Endothelial cell of umbilical vein (primary cell): ENCODE data around the gene CCM2.

Source experiments
- EZH2 ChIP-seq: IDR thresholded peaks from 2 replicates; pipeline ENCODE4 v1.6.1; 2012; ENCODE audit warnings: borderline replicate concordance, low read depth, mild to moderate bottlenecking, moderate library complexity, low read length, inconsistent platforms; ENCODE audit not compliant: severe bottlenecking
- MYC ChIP-seq: IDR thresholded peaks from one replicate; pipeline ENCODE4 v1.6.1; 2011; ENCODE audit warnings: mild to moderate bottlenecking, low read depth, low read length
- POLR2A ChIP-seq: IDR thresholded peaks from 2 replicates; pipeline ENCODE4 v1.6.1; 2012; ENCODE audit warnings: low read depth, mild to moderate bottlenecking, control low read depth, low read length
- TF ChIP-seq, protein P1 (sequence below), 2 donors: IDR thresholded peaks; 1 replicate in 1 of 2; 2 replicates in 1 of 2; pipeline ENCODE4 v1.5.1; 2011; ENCODE audit warnings: low read length in 2 of 2, mild to moderate bottlenecking in 2 of 2, moderate library complexity in 2 of 2, control low read depth in 1 of 2, inconsistent platforms in 1 of 2, low read depth in 1 of 2; ENCODE audit not compliant: insufficient read depth in 1 of 2; ENCODE audit errors: extremely low read depth in 1 of 2

DNA sequence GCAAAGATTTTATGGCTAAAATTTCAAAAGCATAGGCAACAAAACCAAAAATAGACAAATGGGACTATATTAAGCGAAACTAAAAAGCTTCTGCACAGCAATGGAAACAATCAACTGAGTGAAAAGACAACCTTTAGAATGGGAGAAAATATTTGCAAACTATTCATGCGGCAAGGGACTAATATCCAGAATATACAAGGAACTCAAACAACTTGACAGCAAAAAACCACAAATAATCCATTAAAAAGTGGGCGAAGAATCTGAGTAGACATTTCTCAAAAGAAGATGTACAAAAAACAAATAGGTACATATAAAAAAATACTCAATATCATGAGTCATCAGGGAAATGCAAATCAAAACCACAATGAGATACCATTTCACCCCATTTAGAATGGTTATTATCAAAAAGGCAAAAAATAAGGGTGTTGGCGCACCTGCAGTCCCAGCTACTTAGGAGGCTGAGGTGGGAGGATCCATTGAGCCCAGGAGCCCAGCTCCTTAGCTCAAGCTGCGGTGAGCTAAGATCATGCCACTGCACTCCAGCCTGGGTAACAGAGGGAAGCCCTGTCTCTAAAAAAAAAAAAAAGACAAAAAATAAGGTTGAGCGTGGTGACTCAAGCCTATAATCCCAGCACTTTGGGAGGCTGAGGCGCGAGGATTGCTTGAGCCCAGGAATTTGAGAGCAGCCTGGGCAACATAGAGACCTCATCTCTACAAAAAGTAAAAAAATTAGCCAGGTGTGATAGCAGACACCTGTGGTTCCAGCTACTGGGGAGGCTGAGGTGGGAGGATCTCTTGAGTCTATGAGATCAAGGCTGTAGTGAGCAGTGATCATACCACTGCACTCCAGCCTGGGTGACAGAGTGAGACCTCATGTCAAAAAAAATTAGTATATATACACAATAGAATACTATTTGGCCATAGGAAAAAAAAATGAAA lies 4.2 kb upstream of the CCM2 start:
- TF ChIP-seq, protein P1, sequence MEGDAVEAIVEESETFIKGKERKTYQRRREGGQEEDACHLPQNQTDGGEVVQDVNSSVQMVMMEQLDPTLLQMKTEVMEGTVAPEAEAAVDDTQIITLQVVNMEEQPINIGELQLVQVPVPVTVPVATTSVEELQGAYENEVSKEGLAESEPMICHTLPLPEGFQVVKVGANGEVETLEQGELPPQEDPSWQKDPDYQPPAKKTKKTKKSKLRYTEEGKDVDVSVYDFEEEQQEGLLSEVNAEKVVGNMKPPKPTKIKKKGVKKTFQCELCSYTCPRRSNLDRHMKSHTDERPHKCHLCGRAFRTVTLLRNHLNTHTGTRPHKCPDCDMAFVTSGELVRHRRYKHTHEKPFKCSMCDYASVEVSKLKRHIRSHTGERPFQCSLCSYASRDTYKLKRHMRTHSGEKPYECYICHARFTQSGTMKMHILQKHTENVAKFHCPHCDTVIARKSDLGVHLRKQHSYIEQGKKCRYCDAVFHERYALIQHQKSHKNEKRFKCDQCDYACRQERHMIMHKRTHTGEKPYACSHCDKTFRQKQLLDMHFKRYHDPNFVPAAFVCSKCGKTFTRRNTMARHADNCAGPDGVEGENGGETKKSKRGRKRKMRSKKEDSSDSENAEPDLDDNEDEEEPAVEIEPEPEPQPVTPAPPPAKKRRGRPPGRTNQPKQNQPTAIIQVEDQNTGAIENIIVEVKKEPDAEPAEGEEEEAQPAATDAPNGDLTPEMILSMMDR (IDR thresholded peaks at IDR 0.05; ENCODE audit: extremely low read depth in 1 of 2, insufficient read depth in 1 of 2, low read depth in 1 of 2, low read length in 2 of 2) = no peak
- TF ChIP-seq EZH2 = no peak
- TF ChIP-seq POLR2A = no peak
- no peak for TF ChIP-seq MYC
